Fibroblast of villous mesenchyme (primary cell): Measurements from ENCODE around the gene EI24. TPM values are rescaled to one million over a fixed set of nuclear protein-coding genes. Genes with fewer than 3 reads are reported as not detected.
"Not testable (repeated sequence)": the region's sequence is repeated elsewhere in the genome, so short reads cannot be mapped to it uniquely, and the experiment has no call there.

Experiments used
- DNase-seq: peaks from one replicate; pipeline ENCODE4 v3.0.0-alpha.2; 2010; ENCODE audit warnings: low read depth
- H3K4me3 ChIP-seq: 2 replicates; pipeline ENCODE4 v1.5.1; 2011; ENCODE audit warnings: low read depth, mild to moderate bottlenecking, low read length
- total RNA-seq: library from RNA; depleted of rRNA; stranded (reverse); fragments of >200 nt; gene quantifications from 2 replicates; pipeline ENCODE4 v1.2.3, GENCODE V29; 2012
- TF ChIP-seq, protein P1 (sequence below): IDR thresholded peaks from 2 replicates; pipeline ENCODE4 v1.5.1; 2012; ENCODE audit warnings: low read depth, mild to moderate bottlenecking, low read length; ENCODE audit not compliant: insufficient read depth

EI24 gene
- total RNA-seq: 69.3 and 111 TPM in 2 replicates

DNA sequence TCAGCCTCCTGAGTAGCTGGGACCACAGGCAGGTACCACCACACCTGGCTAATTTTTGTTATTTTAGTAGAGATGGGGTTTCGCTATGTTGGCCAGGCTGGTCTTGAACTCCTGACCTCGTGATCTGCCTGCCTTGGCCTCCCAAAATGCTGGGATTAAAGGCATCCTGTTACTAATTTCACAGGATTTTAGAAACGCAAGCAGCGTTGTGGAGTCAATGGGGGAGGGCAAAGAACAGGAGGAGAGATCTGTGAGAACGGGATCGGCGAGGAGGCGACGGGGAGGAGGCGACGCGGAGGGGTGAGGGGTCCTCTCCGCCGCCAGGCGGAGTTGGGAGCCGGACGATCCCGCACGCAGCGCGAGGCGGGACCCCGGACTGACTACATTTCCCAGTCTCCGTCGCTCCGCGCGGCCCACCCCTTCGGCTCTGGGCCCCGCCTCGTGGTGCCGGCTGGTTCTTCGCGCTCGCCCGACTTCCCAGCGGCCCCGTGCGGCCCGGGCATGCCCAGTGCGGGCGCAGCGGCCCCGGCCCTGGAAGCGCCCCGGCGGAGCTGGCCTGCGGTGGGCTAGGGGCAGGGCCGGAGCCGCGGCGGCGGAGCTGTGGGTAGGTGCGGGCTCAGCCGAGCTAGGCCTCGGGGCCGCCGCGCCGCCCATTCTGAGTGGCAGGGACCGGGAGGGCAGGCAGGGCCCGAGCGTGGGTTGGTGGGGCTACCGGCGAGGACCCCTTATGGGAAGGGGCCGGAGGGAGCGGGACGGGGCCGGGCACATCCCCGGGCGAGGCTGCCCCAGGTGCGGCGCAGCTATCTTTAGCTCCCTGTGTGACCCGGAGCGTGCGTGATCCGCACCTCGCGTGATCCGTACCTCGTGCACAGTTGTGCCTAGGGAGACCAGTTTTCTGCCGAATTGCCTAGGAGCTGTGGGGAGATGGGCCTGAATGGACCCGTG, at the start of gene EI24:
Gene EI24, plus strand, starts transcription at position 508 of the 945 bp plus-strand sequence. CDS start 3,051 bp downstream, outside the sequence.
- peak within 1 kb of the TSS; percentile 81 for H3K4me3 ChIP-seq
- peak; percentile 91 for DNase-seq
- TF ChIP-seq, protein P1, sequence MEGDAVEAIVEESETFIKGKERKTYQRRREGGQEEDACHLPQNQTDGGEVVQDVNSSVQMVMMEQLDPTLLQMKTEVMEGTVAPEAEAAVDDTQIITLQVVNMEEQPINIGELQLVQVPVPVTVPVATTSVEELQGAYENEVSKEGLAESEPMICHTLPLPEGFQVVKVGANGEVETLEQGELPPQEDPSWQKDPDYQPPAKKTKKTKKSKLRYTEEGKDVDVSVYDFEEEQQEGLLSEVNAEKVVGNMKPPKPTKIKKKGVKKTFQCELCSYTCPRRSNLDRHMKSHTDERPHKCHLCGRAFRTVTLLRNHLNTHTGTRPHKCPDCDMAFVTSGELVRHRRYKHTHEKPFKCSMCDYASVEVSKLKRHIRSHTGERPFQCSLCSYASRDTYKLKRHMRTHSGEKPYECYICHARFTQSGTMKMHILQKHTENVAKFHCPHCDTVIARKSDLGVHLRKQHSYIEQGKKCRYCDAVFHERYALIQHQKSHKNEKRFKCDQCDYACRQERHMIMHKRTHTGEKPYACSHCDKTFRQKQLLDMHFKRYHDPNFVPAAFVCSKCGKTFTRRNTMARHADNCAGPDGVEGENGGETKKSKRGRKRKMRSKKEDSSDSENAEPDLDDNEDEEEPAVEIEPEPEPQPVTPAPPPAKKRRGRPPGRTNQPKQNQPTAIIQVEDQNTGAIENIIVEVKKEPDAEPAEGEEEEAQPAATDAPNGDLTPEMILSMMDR: peak; percentile 74

DNA sequence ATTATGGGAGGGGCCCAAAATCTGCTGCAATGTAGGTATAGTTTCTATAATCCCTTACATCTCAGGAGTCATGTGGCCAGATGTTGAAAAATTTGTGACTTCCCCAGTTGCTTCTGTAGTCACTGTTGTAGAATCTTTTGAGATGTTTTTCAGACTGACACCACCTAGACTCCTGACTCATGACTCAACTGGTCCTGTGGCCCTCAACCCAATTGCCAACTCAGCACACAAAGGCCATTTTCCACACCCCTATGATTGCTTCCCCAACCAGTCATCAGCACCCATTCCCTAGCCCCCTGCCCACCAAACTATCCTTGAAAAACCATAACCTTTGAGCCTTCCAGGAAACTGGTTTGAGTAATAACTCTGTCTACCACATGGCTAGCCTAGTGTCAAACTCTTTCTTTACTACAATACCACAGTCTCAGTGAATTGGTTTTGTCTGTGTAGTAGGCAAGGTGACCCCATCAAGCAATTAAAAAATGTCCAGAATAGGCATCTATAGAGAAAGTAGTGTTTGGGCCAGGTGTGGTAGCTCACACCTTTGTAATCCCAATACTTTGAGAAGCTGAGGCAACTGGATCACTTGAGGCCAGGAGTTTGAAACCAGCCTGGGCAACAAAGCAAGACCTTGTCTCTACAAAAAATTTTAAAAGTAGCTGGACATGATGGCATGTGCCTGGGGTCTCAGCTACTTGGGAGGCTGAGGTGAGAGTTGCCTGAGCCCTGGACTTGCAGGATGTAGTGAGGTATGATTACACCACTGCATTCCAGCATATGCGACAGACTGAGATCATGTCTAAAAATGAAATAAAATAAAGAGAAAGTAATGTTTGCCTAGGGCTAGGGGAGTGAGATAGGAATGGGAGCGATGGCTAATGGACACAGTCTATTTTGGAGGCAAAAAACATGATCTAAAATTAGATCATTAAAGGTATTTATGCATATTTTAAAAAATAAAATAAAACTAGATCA, 49.1 kb upstream of the EI24 start:
- DNase-seq: no peak
- H3K4me3 ChIP-seq: no peak overlapping the region
- TF ChIP-seq, protein P1: no peak

DNA sequence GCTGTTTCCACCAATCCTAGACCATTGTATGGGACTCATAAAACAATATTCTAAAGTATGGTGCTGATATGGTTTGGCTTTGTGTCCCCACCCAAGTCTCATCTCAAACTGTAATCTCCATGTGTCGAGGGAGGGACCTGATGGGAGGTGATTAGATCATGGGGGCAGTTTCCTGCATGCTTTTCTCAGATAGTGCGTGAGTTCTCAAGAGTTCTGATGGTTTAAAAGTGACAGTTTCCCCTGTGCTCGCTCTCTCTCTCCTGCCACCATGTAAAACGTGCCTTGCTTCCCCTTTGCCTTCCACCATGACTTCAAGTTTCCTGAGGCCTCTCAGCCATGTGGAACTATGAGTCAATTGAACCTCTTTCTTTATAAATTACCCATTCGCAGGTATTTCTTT, 44.0 kb upstream of the EI24 start:
- TF ChIP-seq, protein P1: no peak
- DNase-seq: no peak
- H3K4me3 ChIP-seq: no peak overlapping the region

DNA sequence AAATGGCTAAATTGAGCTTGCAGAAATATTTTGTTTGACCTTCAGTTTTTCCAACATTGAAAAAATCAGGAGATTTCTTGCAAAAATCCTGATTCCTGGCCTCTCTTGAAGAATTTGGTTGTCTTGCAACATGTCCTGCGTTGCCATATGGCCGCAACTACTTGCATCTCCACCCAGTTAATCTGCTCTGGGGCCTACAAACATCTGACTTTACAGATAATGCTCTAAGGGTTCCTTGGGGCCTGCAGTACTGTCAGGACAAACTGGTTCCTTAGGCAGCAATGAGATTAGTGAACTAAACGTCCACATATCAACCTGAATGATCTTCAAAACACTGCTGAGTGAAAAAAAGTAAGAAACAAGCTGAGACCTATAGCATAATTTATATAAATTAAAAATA, 36.6 kb upstream of the EI24 start:
- no peak overlapping the region for H3K4me3 ChIP-seq
- no peak for DNase-seq
- TF ChIP-seq, protein P1: no peak

DNA sequence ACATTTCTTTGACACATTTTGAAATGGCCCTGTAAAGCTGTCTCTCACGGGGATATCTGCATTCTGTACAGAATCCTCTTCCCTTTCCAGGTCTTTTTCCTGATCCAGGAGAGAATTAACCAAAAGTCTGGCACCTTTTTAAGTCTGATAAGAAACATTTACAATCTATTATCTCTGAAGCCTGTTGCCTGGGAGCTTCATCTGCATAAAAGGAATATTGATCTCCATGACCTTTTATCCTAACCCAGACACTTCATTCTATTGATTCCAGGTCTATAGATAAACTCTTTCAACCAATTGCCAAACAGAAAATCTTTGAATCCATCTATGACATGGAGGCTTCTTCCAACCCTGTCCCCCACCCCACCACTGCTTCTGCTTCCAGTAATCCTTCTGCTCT, 33.7 kb upstream of the EI24 start:
- no peak overlapping the region for H3K4me3 ChIP-seq
- no peak for DNase-seq
- TF ChIP-seq, protein P1: no peak

DNA sequence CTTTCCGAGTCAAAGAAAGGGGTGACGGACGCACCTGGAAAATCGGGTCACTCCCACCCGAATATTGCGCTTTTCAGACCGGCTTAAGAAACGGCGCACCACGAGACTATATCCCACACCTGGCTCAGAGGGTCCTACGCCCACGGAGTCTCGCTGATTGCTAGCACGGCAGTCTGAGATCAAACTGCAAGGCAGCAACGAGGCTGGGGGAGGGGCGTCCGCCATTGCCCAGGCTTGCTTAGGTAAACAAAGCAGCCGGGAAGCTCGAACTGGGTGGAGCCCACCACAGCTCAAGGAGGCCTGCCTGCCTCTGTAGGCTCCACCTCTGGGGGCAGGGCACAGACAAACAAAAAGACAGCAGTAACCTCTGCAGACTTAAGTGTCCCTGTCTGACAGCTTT, 32.4 kb upstream of the EI24 start:
- H3K4me3 ChIP-seq, DNase-seq: not testable (repeated sequence)

DNA sequence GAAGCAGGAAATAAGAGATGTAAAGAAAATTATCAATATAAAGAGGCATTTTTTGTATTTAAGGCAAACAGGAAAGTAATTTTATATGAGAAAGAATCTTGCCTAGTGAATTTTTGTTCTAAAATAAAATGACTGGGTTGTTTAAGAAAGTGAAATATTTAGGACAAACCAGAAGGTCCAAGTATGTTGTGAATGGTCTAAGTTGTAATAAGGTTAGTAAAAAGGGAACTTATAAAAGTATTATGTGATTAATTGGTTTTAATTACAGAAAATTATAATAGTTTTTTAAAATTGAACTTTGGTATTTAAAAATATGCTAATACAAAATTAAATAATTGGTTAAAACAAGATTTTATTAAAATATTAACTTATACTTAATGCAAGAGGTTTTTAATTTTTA, 26.6 kb upstream of the EI24 start:
- no peak for DNase-seq
- TF ChIP-seq, protein P1: no peak
- H3K4me3 ChIP-seq: no peak overlapping the region
